GM18867 (cell line): ENCODE measurements around the gene TESK1.
"Not testable (repeated sequence)": the region's sequence is repeated elsewhere in the genome, so short reads cannot be mapped to it uniquely, and the experiment has no call there.

Experiments
- ATAC-seq: cut with Tn5 transposase; IDR thresholded peaks from one replicate; pipeline ENCODE4 v1.9.1; 2021; ENCODE audit warnings: mild to moderate bottlenecking, moderate library complexity; ENCODE audit not compliant: unreplicated experiment

Gene TESK1

GRCh38 chr9:35643046-35643445 is 38.0 kb downstream of the TESK1 start:
- ATAC-seq, result no peak

DNA sequence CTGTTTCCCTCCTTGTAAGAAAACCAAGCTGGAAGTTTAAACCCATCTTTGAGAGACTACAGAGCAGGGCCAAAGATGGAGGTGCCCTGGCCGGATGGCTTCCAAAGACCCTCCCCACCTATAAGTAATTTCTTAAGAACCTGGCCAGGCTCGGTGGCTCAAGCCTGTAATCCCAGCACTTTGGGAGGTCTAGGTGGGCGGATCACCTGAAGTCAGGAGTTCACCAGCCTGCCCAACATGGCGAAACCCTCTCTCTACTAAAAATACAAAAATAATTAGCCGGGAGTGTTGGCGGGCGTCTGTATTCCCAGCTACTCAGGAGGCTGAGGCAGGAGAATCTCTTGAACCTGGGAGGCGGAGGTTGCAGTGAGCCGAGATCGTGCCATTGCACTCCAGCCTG is 40.7 kb downstream of the TESK1 start:
- ATAC-seq, result not testable (repeated sequence)

DNA sequence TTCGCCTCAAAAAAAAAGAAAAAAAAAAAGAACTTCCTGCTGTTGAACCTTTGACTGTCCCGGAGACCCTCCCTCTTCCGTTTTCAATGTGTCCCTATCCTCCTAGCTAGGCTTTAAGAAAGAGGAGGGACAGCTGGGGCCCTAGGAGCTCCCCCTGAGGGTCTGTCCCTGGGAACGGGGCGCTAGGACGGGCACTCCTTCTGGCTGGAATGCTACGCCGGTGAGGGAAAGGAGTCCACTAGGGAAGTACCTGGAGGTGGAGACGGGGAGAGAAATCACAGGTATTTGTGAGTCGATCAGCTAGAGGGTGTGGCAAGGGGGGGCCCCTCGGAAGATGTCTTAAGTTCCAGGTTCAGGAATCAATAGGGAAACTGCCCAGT is 41.1 kb downstream of the TESK1 start:
- ATAC-seq, result no peak

DNA sequence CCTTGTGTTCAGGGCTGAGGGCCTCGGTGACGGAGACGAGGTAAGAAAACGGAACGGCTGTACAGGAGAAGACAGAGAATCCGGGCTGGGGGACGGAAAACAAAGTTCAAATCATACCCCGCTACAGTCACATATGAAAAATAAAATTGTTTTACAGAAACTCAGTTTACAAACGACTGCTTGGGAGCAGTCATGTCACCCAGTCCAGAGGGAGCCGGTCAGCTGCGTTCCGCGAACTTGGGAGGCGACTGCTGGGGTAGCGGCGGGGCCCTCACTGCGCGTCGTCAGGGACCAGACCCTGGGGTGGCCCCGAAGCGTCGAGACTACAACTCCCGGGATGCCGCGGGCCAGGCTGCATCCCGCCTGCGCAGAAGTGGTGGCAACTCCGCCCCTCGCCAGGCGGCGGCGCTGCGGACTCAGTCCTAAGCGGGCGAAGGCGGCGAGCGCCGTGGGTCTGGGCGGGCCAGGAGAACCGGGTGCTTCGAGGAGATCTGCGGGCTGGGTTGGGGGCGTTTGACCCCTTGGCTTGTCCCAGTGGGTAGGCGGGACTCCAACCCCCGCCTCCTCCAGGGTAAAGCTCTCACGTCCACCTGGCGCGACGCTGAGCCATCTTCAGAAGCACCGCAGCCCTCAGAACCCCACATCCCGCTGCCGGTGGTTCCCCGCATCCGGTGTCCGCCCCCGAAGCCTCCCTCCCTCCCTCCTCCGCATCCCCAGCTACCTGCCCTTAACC is 41.6 kb downstream of the TESK1 start:
- ATAC-seq, result peak; percentile 87

DNA sequence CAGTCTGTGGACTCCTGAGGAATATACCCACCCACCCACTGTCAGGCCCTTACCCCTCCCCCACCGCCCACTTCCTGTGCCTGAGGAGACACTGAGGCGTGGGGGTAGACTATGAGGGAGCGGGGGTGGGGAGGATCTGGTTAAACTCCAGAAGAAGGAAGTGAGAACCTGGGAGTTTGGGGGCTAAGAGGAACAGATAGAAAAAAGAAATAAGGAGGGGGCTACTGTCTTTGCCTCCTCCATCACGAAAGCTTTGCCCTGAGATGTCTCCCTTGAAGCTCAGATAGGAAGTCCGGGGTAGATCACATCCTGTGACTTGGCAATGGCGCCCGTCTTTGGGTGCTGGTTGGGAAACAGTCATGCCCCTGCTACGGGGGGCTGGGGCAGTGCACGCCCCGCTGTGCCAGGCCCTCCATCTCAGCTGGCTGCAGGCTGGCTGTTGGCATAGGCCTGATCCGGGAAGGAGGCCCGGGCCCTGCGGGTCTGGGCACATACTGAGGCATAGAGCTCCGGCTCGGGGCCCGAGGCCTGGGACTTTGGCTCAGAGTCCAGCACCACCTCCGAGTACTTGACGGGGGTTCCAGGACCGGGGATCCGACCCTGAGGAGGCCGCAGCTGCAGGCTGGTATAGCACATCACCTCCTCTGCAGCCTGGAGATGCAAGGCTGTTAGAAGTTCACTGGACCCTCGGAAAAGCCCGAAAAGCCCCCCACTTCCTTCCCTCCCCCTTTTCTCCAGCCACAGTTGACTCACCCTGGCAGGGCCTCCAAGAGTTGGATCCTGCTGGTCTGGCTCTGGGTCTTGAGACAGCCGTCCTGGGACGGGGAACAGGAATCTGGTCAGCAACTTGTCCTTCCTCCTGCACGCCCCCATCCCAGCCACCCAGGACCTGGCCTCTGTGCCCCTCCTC is 44.6 kb downstream of the TESK1 start:
- ATAC-seq, result no peak

DNA sequence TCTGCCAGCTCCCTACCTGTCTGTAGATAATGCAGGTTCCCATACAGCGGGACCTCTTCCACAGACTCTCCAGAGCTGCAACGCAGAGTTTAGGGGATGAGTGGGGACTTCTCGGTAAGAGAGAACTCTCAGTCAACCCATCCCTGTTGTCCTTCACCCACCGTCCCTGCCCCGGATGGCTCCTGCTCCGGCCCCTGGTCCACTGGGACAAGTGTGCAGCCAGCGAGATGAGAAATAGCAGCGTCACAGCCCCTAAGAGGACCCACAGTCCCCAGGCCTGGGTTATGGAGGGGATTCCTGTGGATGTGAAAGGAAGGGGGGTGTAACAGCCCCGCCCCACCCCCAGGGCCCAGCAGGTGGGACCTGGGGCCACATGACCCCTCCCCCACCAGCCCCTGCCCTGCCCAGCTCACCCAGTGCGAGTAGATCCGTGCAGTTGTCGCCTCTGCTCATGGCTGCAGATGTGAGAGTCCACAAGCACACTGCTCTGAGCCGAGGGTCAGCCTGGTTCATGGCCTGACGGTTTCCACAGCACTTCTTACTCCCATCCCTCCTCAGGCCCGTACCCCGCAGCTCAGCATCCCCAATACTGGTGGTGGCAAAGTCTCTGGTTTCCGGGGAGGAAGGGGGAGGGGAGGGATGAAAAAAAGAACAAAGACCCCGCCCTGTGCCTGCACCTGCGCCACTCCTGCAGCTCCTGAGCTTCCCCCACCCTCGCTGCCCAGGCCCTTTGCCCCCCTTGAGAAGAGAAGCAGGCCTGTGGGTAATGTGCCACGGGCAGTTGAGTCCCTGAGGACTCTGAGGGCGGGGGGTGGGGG is 45.5 kb downstream of the TESK1 start, which contains the start of gene SIT1:
Gene SIT1 (minus strand): TSS at position 591 of the 818 bp plus-strand sequence. CDS start 78 bp downstream, at position 513.
- no peak for ATAC-seq

DNA sequence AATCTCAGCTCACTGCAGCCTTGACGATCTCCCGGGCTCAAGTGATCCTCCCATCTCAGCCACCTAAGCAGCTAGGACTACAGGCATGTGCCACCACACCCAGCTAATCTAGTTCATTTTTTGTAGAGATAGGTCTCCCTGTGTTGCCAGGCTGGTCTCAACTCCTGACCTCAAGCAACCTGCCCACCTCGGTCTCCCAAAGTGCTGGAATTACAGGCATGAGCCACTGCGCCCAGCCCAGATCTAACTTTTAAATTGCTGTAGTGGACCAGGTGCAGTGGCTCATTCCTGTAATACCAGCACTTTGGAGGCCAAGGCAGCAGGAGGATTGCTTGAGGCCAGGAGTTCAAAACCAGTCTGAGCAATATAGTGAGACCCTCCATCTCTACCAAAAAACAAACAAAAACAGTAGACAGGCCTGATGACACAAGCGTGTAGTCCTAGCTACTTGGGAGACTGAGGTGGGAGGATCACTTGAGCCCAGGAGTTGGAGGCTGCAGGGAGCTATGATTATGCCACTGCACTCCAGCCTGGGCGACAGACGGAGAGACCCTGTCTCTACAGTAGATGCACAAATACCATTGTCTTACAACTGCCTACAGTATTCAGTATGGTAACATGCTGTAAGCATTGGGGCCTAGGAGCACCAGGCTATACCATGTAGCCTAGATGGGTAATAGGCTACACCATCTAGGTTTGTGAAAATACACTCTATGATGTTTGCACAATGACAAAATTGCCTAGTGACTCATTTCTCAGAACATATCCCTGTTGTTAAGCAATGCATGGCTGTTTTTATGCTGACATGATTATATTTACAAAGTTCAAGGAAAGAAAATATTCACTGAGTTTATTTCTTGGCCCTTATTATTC is 47.1 kb downstream of the TESK1 start:
- ATAC-seq, result no peak

DNA sequence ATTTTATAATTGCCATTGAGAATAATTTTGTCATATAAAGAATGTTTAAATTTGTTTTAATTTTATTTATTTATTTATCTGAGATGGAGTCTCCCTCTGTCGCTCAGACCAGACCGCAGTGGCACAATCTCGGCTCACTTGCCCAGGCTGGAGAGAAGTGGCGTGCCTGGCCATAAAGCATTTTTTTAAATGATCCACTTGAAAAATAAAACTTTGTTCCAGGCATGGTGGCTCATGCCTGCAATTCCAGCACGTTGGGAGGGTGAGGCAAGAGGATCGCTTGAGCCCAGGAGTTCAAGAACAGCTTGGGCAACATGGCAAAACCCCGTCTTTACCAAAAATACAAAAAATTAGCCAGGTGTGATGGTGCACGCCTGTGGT is 47.8 kb downstream of the TESK1 start:
- no peak for ATAC-seq

DNA sequence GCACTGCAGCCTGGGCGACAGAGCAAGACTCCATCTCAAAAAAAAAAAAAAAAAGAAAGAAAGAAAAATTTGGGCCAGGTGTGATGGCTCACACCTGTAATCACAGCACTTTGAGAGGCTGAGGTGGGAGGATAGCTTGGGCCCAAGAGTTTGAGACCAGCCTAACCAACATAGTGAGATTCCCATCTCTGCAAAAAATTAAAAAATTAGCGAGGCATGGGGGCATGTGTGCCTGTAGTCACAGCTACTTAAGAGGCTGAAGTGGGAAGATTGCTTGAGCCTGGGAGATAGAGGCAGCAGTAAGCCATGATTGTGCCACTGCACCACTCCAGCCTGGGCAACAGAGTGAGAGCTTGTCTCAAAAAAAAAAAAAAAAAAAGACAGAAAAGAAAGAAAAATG is 48.5 kb downstream of the TESK1 start:
- ATAC-seq, result no peak

GRCh38 chr9:35656348-35656747 is 51.3 kb downstream of the TESK1 start:
- ATAC-seq, result no peak

GRCh38 chr9:35656831-35657545 is 51.9 kb downstream of the TESK1 start:
- ATAC-seq, result no peak

DNA sequence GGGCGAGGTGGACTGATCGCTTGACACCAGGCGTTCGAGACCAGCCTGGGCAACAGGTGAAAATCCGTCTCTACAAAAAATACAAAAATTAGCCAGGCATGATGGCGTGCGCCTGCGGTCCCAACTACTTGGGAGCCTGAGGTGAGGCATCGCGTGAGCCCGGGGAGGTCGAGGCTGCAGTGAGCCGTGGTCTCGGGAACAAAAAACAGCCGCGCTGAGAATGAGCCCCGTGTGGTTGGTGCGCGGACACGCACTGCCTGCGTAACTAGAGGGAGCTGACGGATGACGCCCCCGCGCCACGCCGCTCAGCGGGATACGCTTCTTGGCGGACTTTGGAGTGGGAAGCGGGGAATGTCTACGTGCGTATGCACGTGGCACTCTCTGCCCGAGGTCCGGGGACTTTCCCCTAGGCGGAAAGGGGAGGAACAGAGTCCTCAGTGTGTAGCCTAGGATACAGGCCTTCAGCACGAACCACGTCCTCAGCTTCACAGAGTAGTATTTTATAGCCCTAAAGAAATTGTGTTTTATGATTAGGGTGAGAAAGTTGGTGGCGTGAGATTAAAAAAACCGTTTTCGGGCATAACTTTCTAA is 52.6 kb downstream of the TESK1 start, which contains the start of gene RMRP:
Gene RMRP (minus strand): TSS at position 474 of the 591 bp plus-strand sequence.
- peak; percentile 80 for ATAC-seq

GRCh38 chr9:35658137-35658967 is 53.3 kb downstream of the TESK1 start, which contains the start of gene CCDC107:
CCDC107 (plus strand) TSS chr9:35658292; CDS start chr9:35658380, 88 bp downstream.
- ATAC-seq, result peak; percentile 66

DNA sequence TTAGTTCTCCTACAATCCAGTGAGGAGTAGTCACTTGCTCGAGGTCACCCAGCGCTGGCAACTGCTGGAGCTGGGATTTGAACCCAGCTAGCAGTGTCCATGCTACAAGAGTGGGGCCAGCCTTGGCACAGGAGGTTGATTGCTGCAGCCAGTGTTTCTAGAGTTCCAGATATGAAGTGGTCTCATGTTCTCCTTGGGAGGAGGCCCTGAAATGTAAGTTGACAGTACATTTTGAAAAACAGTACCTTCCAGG is 53.8 kb downstream of the TESK1 start:
- no peak for ATAC-seq

DNA sequence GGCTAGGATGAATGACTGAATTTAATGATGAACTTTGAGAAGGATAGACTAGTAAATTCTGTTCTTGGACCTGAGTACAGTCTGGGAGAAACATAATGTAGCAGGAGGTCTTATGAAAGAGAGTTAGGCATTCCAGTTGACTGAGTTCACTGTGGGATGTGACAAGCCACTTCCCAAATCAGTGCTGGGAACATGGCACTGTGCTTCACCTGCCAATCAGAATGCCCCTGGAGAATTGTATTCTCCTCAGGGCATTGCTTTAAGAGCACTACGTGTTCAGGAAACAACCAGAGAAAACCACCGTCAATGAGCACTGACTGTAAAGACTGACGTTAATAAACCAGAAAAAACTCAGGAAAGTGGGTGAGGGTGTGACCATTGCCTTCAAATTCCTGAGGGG is 54.3 kb downstream of the TESK1 start:
- no peak for ATAC-seq
